Endothelial cell of umbilical vein (primary cell): ENCODE results near the gene CDC40. TPM values are rescaled to one million over a fixed set of nuclear protein-coding genes. Genes with fewer than 3 reads are reported as not detected.

Experiments
- BruUV-seq: library from RNA; stranded (reverse); fragments of 400-500 nt; replicated peaks from 2 replicates; lab custom pipeline; 2021; lab: Mats Ljungman, UMichigan
- CTCF ChIA-PET: fragments of 300-600, 350-600 bp; sonication (Branson Sonifier 250); formaldehyde crosslinking; loops from one replicate; lab custom pipeline; 2021; ENCODE audit warnings: antibody characterized with exemption, inconsistent platforms; lab: Charles Lee
- POLR2A ChIA-PET: fragments of 300-600, 350-600 bp; sonication (Branson Sonifier 250); formaldehyde crosslinking; loops from one replicate; lab custom pipeline; 2021; ENCODE audit warnings: antibody characterized with exemption, inconsistent platforms; lab: Charles Lee
- DNase-seq: peaks from one replicate; pipeline ENCODE4 v3.0.0-alpha.2; 2011; ENCODE audit warnings: low read depth, low spot score
- FAIRE-seq: peaks from 2 replicates; lab custom pipeline; 2011; peaks lifted over from hg19 to GRCh38; lab: Jason Lieb, UNC
- H2AFZ ChIP-seq: 2 replicates; pipeline ENCODE4 v1.6.0; 2012; ENCODE audit warnings: low read depth, low read length, control low read depth, inconsistent platforms
- H3K27ac ChIP-seq: 2 replicates; pipeline ENCODE4 v1.5.1; 2011; ENCODE audit warnings: low read depth, mild to moderate bottlenecking, control low read depth, low read length, moderate library complexity; ENCODE audit not compliant: insufficient read depth
- H3K27me3 ChIP-seq, 2 experiments: 2 replicates each; pipeline versions ENCODE4 v1.6.0 to v1.6.1; 2011; ENCODE audit warnings: low read length in 2 of 2, mixed read lengths in 1 of 2; ENCODE audit not compliant: control insufficient read depth in 2 of 2, insufficient read depth in 2 of 2
- H3K36me3 ChIP-seq, 2 experiments: 2 replicates in 1 of 2; 3 replicates in 1 of 2; pipeline ENCODE4 v1.5.1; 2011; ENCODE audit warnings: low read length in 2 of 2, mild to moderate bottlenecking in 1 of 2, moderate library complexity in 1 of 2; ENCODE audit not compliant: control insufficient read depth in 2 of 2, insufficient read depth in 2 of 2; ENCODE audit errors: extremely low read depth in 1 of 2
- H3K4me1 ChIP-seq: 3 replicates; pipeline ENCODE4 v1.5.1; 2011; ENCODE audit warnings: mild to moderate bottlenecking, low read length; ENCODE audit not compliant: control insufficient read depth, insufficient read depth; ENCODE audit errors: extremely low read depth
- H3K4me2 ChIP-seq: 2 replicates; pipeline ENCODE4 v1.6.1; 2011; ENCODE audit warnings: low read length, control low read depth, mixed read lengths; ENCODE audit not compliant: insufficient read depth
- H3K4me3 ChIP-seq, 3 experiments: fragments of 200-600 bp in 1 of 3; sonication (generic), shearing (Covaris generic) in 1 of 3; replicated peaks in 1 of 3; 2 replicates each; pipeline ENCODE4 v1.5.1; 2011 to 2016; ENCODE audit warnings: control low read depth in 3 of 3, low read length in 3 of 3, mild to moderate bottlenecking in 2 of 3, inconsistent platforms in 1 of 3, low read depth in 1 of 3, moderate library complexity in 1 of 3; ENCODE audit not compliant: insufficient read depth in 1 of 3
- H3K79me2 ChIP-seq: 2 replicates; pipeline ENCODE4 v1.6.0; 2012; ENCODE audit warnings: low read length, inconsistent platforms; ENCODE audit not compliant: control insufficient read depth, insufficient read depth
- H3K9ac ChIP-seq: replicated peaks from 2 replicates; pipeline ENCODE3; 2011; ENCODE audit warnings: low read length, control low read depth; ENCODE audit not compliant: insufficient read depth; ENCODE audit errors: extremely low read depth
- H3K9me1 ChIP-seq: replicated peaks from 3 replicates; pipeline ENCODE4 v1.6.0; 2011; ENCODE audit warnings: mild to moderate bottlenecking, low read length; ENCODE audit not compliant: control insufficient read depth, insufficient read depth; ENCODE audit errors: extremely low read depth
- H3K9me3 ChIP-seq: replicated peaks from 2 replicates; pipeline ENCODE4 v1.5.1; 2012; ENCODE audit warnings: low read length, inconsistent platforms; ENCODE audit not compliant: control insufficient read depth, insufficient read depth
- H4K20me1 ChIP-seq: replicated peaks from 2 replicates; pipeline ENCODE3; 2011; ENCODE audit warnings: mild to moderate bottlenecking, low read length; ENCODE audit not compliant: control insufficient read depth, insufficient read depth; ENCODE audit errors: extremely low read depth
- EZH2 ChIP-seq: IDR thresholded peaks from 2 replicates; pipeline ENCODE4 v1.6.1; 2012; ENCODE audit warnings: borderline replicate concordance, low read depth, mild to moderate bottlenecking, moderate library complexity, low read length, inconsistent platforms; ENCODE audit not compliant: severe bottlenecking
- FOS ChIP-seq: IDR thresholded peaks from 2 replicates; pipeline ENCODE4 v1.6.1; 2011; ENCODE audit warnings: mild to moderate bottlenecking, low read length, moderate library complexity, borderline replicate concordance; ENCODE audit not compliant: insufficient read depth
- GATA2 ChIP-seq: IDR thresholded peaks from 2 replicates; pipeline ENCODE4 v1.7.0; 2011; ENCODE audit warnings: low read depth, mild to moderate bottlenecking, moderate library complexity, mixed read lengths, low read length; ENCODE audit not compliant: insufficient read length, insufficient read depth
- JUN ChIP-seq: IDR thresholded peaks from 2 replicates; pipeline ENCODE4 v1.6.1; 2011; ENCODE audit warnings: borderline replicate concordance, low read depth; ENCODE audit not compliant: insufficient read length, insufficient read depth
- MYC ChIP-seq: IDR thresholded peaks from one replicate; pipeline ENCODE4 v1.6.1; 2011; ENCODE audit warnings: mild to moderate bottlenecking, low read depth, low read length
- POLR2A ChIP-seq: IDR thresholded peaks from 2 replicates; pipeline ENCODE4 v1.6.1; 2012; ENCODE audit warnings: low read depth, mild to moderate bottlenecking, control low read depth, low read length
- POLR2AphosphoS5 ChIP-seq: IDR thresholded peaks from 2 replicates; pipeline ENCODE4 v1.6.1; 2012; ENCODE audit warnings: low read depth, mild to moderate bottlenecking, control low read depth, low read length, moderate library complexity; ENCODE audit not compliant: insufficient read depth
- dilution Hi-C: fragments of 300-500 bp; cut with MboI; formaldehyde crosslinking; loops from one replicate; pipeline ENCODE4 v1.15.0; 2019; ENCODE audit warnings: low sequenced_read_pairs; ENCODE audit not compliant: extremely low pct_ligation_motif_present
- intact Hi-C: fragments of 100-400 bp; cut with micrococcal nuclease; formaldehyde crosslinking; loops from one replicate; pipeline ENCODE4 v1.10.0; 2022
- polyA plus RNA-seq, 4 experiments: library from polyadenylated mRNA; depleted of rRNA in 3 of 4; stranded (reverse) in 3 of 4; unstranded in 1 of 4; fragments of >200 nt; gene quantifications; 2 replicates each; pipeline versions ENCODE4 v1.2.1 to v1.2.3, GENCODE V29; 2011 to 2012; ENCODE audit warnings: missing spikeins in 1 of 4
- total RNA-seq: library from RNA; stranded (reverse); gene quantifications from 2 replicates; pipeline ENCODE4 v1.2.3, GENCODE V29; 2021

CDC40 gene
- total and polyA plus RNA-seq, 2 donors (not counting 3 experiments of a cell fraction or from before 2014, with no cell fraction given): 7.2 to 18.5 TPM

GRCh38 chr6:110158479-110158878, 21.7 kb upstream of the CDC40 start:
- Histone ChIP-seq H3K4me3 (no peak overlapping the region), H4K20me1 (no peaks in the 10 kb centered on the region), H3K9ac (no peak overlapping the region), H3K27me3 (no peaks in the 10 kb centered on the region), H3K4me2 (no peak overlapping the region), H3K4me1 (no peaks in the 10 kb centered on the region), H3K36me3 (no peaks in the 10 kb centered on the region), H3K9me3 (no peaks in the 10 kb centered on the region), H3K27ac (no peak overlapping the region), H3K9me1 (no peaks in the 10 kb centered on the region), H3K79me2 (no peaks in the 10 kb centered on the region), H2AFZ (no peak overlapping the region)
- dilution Hi-C loops (no loop called here), intact Hi-C loops (no loop called here)
- DNase-seq (no peak), FAIRE-seq (no peak)
- ChIA-PET CTCF (no interaction called here), POLR2A (no interaction called here)
- TF ChIP-seq MYC (no peak), POLR2AphosphoS5 (no peak), JUN (no peak), GATA2 (no peak), POLR2A (no peak), FOS (no peak), EZH2 (no peak)
- no TSS peak for BruUV-seq

GRCh38 chr6:110170081-110170480, 10.1 kb upstream of the CDC40 start:
- Histone ChIP-seq H3K4me3 (no peak overlapping the region), H3K9me1 (no peaks in the 10 kb centered on the region), H3K27ac (no peak overlapping the region), H2AFZ (no peak overlapping the region), H3K36me3 (no peaks in the 10 kb centered on the region), H3K27me3 (no peaks in the 10 kb centered on the region), H3K4me1 (no peaks in the 10 kb centered on the region), H3K9ac (no peak overlapping the region), H3K4me2 (no peak overlapping the region), H3K79me2 (peaks cover 24% of the 10 kb centered on the region), H4K20me1 (peaks cover 17% of the 10 kb centered on the region), H3K9me3 (no peaks in the 10 kb centered on the region)
- ChIA-PET CTCF (no interaction called here), POLR2A (no interaction called here)
- no peak for TF ChIP-seq JUN
- FAIRE-seq (no peak), DNase-seq (no peak)
- no TSS peak for BruUV-seq
- dilution Hi-C loops (no loop called here), intact Hi-C loops (no loop called here)
